GM21360 (cell line): ENCODE results near the gene CA9.

Source experiments
- ATAC-seq: cut with Tn5 transposase; IDR thresholded peaks from one replicate; pipeline ENCODE4 v1.9.1; 2021; ENCODE audit warnings: mild to moderate bottlenecking, moderate library complexity; ENCODE audit not compliant: unreplicated experiment

CA9 gene

DNA sequence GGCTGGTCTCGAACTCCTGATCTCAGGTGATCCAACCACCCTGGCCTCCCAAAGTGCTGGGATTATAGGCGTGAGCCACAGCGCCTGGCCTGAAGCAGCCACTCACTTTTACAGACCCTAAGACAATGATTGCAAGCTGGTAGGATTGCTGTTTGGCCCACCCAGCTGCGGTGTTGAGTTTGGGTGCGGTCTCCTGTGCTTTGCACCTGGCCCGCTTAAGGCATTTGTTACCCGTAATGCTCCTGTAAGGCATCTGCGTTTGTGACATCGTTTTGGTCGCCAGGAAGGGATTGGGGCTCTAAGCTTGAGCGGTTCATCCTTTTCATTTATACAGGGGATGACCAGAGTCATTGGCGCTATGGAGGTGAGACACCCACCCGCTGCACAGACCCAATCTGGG is 1.5 kb downstream of the CA9 start:
- no peak for ATAC-seq

DNA sequence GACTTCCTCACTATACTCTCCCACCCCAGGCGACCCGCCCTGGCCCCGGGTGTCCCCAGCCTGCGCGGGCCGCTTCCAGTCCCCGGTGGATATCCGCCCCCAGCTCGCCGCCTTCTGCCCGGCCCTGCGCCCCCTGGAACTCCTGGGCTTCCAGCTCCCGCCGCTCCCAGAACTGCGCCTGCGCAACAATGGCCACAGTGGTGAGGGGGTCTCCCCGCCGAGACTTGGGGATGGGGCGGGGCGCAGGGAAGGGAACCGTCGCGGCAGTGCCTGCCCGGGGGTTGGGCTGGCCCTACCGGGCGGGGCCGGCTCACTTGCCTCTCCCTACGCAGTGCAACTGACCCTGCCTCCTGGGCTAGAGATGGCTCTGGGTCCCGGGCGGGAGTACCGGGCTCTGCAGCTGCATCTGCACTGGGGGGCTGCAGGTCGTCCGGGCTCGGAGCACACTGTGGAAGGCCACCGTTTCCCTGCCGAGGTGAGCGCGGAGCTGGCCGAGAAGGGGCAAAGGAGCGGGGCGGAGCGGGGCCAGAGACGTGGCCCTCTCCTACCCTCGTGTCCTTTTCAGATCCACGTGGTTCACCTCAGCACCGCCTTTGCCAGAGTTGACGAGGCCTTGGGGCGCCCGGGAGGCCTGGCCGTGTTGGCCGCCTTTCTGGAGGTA is 2.1 kb downstream of the CA9 start:
- ATAC-seq: no peak

DNA sequence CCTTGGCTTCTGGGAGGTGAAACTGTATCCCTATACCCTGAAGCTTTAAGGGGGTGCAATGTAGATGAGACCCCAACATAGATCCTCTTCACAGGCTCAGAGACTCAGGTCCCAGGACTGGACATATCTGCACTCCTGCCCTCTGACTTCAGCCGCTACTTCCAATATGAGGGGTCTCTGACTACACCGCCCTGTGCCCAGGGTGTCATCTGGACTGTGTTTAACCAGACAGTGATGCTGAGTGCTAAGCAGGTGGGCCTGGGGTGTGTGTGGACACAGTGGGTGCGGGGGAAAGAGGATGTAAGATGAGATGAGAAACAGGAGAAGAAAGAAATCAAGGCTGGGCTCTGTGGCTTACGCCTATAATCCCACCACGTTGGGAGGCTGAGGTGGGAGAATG is 5.4 kb downstream of the CA9 start:
- ATAC-seq: no peak

DNA sequence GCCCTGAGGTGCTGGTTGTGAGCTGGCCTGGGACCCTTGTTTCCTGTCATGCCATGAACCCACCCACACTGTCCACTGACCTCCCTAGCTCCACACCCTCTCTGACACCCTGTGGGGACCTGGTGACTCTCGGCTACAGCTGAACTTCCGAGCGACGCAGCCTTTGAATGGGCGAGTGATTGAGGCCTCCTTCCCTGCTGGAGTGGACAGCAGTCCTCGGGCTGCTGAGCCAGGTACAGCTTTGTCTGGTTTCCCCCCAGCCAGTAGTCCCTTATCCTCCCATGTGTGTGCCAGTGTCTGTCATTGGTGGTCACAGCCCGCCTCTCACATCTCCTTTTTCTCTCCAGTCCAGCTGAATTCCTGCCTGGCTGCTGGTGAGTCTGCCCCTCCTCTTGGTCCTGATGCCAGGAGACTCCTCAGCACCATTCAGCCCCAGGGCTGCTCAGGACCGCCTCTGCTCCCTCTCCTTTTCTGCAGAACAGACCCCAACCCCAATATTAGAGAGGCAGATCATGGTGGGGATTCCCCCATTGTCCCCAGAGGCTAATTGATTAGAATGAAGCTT is 6.1 kb downstream of the CA9 start:
- no peak for ATAC-seq

DNA sequence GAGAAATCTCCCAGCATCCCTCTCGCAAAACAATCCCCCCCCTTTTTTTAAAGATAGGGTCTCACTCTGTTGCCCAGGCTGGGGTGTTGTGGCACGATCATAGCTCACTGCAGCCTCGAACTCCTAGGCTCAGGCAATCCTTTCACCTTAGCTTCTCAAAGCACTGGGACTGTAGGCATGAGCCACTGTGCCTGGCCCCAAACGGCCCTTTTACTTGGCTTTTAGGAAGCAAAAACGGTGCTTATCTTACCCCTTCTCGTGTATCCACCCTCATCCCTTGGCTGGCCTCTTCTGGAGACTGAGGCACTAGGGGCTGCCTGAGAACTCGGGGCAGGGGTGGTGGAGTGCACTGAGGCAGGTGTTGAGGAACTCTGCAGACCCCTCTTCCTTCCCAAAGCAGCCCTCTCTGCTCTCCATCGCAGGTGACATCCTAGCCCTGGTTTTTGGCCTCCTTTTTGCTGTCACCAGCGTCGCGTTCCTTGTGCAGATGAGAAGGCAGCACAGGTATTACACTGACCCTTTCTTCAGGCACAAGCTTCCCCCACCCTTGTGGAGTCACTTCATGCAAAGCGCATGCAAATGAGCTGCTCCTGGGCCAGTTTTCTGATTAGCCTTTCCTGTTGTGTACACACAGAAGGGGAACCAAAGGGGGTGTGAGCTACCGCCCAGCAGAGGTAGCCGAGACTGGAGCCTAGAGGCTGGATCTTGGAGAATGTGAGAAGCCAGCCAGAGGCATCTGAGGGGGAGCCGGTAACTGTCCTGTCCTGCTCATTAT is 6.8 kb downstream of the CA9 start:
- no peak for ATAC-seq

DNA sequence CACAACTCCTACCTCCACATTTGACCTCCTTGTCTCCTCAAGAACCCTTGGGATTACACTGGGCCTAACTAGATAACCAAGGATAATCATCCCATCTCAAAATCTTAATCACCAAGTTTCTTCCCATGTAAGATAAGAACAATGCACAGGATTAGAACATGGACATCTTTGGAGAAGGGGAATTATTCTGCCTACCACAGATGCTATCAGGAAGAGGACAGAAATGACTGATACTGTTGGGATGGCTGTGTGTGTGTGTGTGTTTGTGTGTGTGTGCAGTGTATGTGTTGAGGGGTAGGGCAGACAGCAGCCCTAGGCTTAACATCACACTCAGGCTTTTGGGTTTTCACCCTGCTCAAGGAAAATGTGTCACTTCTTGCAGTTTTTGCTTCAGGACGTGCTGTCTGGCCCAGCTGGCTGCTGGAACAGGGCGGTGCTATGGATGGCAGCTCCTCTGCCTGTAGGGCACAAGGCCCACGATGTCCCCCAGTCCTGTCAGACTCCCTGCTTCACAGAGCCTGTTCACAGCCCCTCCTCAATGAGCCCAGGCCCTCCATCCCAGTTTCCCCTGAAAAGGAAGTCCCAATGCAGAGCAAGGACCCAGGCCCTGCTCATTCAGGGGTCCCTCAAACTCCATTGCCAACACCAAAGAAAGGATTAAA is 7.7 kb downstream of the CA9 start:
- no peak for ATAC-seq

DNA sequence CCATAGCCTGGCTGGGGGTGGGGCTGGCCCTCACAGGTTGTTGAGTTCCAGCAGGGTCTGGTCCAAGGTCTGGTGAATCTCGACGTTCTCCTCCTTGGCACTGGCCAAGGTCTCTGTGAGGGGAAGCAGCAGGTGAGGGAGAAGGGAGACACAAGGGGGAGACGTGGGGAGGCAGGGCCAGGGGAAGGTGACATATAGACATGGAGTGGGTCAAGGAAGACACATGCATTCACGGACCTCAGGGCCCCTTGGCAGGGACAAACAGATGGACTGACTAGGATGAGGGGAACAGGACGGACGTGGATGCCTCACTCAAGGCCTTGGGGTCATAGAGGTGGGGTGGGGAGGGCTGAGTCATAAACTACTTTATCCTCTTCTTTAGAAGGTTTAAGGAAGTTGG is 8.3 kb downstream of the CA9 start:
- ATAC-seq: no peak

DNA sequence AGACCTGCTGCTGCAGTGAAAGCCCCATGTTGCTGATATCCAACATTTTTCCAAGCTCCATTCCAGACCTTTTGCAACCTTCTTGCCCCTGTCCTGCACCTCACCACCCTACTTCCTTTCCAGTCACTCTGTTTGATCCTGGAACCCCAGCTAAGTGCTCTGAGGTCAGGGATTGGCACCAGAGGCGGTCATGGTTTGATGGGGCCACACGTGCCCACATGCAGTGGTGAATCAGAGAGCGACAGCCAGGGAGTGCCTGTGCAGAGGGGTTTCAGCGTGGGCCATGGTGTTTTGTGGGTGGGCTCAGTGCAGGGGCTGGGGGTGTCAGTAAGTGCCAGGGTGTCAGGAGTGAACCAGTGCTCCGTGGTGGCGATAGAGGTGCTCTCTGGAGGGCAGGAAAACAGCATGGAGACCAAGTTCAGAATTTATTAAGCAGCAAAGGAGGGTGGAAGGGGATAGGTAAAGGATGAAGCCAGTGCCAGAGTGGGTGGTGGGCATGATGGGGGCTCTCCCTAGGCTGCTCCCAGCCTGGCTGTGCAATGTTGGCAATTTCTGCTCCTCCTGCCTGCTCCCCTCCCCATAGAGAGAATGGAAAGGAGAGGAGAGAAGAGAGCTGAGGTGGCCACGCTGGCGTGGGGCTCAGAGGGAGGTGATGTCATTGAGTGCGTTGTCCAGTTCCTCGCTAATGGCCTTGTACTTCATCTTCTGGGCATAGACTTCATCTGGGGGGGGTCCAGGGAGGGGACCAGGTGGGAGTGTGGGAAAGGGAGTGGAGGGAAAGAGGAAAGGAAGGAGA is 9.0 kb downstream of the CA9 start:
- no peak for ATAC-seq

DNA sequence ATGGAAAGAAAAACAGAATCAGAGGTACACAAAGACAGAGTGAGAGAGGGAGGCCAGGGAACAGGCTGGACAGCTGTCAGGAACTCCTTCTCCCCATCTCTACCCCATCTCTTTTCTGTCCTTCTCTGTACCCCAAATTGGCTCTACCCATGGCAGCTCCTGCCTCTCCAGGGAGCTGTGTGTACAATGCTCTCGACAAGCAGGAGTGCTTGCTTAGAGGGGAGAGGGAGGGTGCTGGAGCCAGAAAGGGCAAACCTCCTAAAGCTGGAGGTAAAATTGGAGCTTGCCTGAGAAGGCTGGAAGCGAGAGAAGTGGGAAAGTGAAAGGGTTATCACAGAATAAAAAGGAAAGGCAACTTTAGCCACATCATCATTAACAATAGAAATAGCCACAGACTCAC is 9.6 kb downstream of the CA9 start:
- ATAC-seq: no peak

DNA sequence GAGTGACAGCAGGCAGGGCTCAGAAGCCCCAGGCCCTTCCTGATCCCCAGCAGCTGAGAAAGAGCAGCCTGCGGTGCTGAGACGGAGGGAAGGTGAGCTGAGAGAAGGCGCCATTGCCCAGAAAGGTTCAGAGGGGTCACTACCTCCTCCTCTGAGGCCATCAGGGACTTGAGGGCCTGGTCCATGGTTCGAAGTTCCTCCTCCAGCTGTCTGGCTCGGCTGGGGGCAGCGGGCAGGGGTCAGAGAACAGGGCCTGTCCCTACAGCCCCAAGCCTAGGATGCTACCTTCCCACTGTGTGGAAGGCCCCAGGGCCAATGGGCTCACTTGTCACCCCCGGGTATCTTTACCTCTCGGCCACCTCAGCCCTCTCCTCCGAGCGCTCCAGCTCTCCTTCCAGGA is 11.2 kb downstream of the CA9 start:
- ATAC-seq: no peak

DNA sequence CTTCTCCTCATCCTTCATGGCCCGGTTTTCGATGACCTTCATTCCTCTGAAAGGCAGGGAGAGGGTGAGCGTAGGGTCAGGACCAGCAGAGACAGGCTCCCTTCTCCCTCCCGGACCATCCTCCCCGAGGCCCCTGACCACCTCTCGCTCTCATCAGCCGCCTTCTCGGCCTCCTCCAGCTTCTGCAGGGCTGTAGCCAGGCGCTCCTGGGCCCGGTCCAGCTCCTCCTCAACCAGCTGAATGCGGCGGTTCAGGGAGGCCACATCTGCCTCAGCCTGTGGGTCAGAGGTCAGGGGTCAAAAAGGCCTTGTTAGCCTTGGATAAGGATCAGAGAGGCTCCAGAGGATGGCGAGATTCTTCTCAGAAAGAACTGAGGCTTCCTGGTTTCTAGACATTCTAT is 11.8 kb downstream of the CA9 start:
- no peak for ATAC-seq

DNA sequence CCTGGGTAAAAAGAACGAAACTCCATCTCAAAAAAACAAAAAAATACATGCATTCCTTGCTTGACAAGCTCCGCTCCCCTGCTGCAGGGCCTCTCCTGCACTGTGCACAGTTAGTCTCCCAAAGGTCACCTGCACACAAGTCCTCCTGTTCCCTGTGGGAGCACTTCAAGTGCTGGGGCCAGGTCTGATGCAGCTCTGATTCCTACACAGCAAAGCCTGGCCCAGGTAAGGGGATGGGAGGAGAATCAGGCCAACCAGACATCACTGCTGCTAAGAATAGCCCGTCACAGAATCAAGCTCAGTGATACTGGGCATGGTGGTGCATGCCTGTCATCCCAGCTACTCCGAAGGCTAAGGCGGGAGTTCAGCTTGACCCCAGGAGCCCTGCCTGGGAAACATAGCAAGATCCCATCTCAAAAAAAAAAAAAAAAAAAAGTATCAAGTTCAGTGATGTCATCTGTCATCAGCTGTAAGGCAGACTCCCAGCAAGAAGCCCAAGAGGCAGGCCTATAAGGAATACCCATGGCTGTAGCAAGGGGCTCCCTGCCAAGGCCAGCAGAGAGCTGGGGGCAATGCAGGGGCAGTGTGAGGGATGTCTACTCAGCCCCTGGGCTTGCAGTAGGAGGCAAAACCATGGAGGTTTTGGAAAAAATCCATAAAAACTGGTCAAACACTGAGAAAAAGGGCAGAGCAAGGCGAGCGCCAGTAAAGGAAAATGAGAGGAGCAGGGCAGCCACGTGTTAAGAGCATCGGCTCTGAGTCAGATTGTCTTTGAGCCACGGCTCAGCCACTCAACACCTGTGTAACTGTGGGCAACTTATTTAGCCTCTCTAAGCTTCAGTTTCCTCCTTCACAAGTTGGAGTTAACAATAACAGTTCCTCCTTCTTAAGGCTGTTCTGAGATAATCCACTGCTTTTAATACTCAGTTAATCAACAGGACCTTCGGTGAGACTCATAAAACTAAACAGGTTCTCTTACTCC is 12.8 kb downstream of the CA9 start:
- ATAC-seq: no peak

DNA sequence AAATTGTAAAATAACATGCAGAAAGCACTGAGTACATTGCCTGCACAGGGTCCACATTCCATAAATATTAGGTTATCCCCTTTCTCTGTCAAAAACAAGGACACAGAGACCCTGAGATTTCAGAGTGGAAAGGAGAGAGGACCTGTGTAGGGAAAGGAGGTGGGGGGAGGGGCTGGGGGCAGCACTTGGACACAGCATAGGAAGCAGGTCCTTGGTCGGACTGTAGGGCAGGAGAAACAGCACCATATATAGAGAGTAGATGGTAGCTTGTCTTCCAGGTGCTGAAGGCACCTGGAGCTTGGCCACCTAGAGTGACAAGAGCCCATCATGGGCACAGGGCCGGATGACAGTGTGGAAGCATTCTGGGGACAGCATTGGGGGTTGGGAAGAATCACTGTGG is 13.6 kb downstream of the CA9 start:
- no peak for ATAC-seq

DNA sequence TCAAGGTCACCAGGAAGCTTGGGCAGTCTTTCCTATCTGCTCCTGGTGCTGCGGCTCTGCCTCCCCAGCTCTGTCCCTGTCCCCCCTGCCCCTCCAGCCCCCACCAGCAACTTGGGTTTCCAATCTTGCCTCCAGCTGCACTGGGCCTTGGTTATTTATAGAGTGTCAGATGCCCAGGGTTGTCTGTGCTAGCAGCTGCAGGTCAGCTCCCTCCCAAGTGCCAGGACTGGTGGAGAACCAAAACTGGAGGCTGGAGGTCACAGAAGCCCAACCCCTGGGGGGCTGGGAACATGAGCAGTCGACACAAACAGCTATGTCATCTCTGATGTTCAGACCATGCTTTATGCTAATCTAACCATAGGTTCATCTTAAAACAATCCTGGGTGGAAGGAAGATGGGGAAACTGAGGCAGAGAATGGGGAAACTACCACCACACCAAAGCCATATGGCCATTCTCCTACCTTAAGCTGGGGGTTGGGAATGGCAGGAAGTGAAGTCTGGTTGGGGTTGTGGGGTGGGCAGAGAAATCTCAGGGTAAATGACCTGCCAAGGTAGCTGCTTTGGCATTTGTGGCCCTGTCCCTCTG is 14.3 kb downstream of the CA9 start:
- ATAC-seq: no peak

DNA sequence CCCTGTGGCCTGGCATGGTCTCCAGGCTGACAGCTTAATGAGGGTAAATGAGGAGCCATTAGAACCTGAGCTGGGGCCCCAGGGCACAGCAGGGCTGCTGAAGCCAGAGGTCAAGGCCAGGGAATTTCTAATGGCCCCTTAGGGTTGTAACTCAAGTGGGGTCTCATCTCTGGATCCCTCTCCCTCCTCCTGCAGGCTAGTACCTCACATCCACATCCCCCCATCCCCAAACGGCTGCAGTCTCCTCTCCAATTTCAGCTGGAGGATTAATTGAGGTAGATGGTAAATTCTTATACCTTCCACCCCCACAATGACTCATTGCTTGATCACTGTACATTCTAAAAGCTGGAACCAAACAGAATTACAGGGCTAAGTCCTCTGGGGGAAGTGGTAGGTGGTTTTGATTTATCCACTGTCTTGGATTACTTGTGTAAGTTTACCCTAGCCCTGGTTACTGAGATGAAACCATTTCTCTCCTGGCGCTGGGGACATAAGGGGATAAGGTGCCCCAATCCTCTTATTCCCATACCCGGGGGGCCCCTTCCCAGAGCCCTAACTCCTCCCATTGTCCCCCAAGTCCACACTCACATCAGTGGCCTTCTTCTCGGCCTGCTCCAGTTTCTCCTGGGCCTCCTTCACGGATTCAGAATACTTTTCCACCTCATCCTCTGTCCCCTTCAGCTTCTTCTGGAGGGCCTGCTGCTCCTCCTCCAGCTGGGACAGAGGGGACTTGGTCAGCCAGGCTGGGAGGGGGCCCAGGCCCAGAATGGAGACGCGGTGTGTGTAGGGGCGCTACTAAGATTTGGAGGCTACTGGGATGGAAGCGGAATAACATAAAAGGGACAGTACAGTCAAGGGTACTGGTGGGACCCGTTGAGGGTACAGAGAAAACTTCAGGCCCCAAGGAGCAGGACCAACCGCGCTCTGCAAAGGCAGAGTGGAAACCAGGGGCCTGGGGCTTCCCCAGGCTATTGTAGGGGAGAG is 15.1 kb downstream of the CA9 start:
- no peak for ATAC-seq

DNA sequence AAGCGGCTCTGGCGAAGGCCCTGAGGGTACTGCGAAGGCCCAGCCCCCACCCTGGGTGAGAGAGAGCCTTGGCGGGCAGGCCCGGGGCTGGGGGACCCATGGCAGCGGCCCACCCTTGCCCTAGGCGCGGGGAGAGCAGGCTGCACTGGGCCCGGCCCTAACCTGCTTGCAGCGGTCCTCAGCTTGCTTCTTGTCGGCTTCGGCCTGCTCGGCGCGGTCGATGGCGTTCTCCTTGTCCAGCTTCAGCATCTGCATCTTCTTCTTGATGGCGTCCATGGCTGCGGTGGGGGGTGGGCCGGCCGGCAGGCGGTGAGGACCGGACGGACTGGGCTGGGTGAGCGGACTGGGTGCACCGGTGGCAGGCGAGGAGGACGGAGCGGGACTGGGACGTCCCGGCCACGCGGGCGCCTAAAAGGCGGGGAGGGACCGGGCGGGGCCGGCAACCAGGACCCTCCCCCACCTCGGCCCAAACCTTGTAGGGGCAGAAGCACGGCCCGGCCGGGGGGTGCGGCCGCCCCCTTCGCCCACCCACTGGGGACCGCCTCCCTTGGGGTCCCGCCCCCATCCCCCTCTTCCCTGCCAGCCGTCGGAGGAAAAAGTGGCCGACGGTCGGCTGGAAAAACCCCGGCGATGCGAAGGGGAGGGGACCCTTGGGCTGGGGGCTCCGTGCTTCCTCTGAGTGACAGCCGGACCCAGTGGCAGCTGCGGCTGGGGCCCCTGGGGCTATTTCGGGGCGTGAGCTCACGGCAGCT is 16.0 kb downstream of the CA9 start, which contains the start of gene TPM2:
Gene TPM2 (minus strand): TSS at position 384 of the 752 bp plus-strand sequence. CDS start 108 bp downstream, at position 276.
- ATAC-seq: no peak

DNA sequence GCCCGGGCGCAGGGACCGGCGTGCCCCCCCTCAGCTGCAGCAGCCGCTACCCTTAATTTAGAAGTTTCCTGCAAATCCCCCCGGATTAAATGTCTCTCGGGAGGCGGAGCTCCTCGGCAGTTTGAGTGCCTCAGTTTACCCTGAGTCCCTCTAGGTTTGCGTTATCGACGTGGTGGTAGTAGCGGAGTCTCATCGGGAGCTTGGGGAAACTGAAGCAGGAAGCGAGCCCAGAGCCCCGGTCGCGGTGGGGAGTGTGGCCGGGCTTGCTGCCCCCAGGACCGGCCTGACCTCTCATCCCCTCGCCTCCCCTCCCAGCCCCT is 16.5 kb downstream of the CA9 start:
- ATAC-seq: no peak
